Fibroblast of lung (primary cell): Measurements from ENCODE around the gene C16orf96. TPM values are rescaled to one million over a fixed set of nuclear protein-coding genes. Genes with fewer than 3 reads are reported as not detected.
A peak's percentile ranks its signal among the peaks of the same experiment; 100 is the strongest.

Experiments used
- DNase-seq, 2 donors: peaks; one replicate each; pipeline versions ENCODE4 v3.0.0 to v3.0.0-alpha.2; 2010; ENCODE audit warnings: low read depth in 2 of 2
- H2AFZ ChIP-seq: 2 replicates; pipeline ENCODE4 v1.5.1; 2012; ENCODE audit warnings: low read length, control low read depth, inconsistent platforms
- H3K27ac ChIP-seq: 2 replicates; pipeline ENCODE4 v1.5.1; 2011; ENCODE audit warnings: low read length, control low read depth; ENCODE audit not compliant: insufficient read depth
- H3K27me3 ChIP-seq: 2 replicates; pipeline ENCODE4 v1.5.1; 2011; ENCODE audit warnings: mild to moderate bottlenecking, low read length; ENCODE audit not compliant: control insufficient read depth, insufficient read depth
- H3K36me3 ChIP-seq: 2 replicates; pipeline ENCODE4 v1.5.1; 2011; ENCODE audit warnings: low read length; ENCODE audit not compliant: control insufficient read depth, insufficient read depth
- H3K4me1 ChIP-seq: 2 replicates; pipeline ENCODE4 v1.5.1; 2011; ENCODE audit warnings: low read length; ENCODE audit not compliant: control insufficient read depth, insufficient read depth; ENCODE audit errors: extremely low read depth
- H3K4me2 ChIP-seq: 2 replicates; pipeline ENCODE4 v1.5.1; 2011; ENCODE audit warnings: low read length, control low read depth; ENCODE audit not compliant: insufficient read depth; ENCODE audit errors: extremely low read depth
- H3K4me3 ChIP-seq, 4 experiments: fragments of 200-600 bp in 1 of 4; sonication (generic) in 1 of 4; replicated peaks in 1 of 4; 2 replicates each; pipeline ENCODE4 v1.5.1; 2011 to 2016; ENCODE audit warnings: low read length in 4 of 4, low read depth in 3 of 4, mild to moderate bottlenecking in 3 of 4, control low read depth in 2 of 4, inconsistent platforms in 1 of 4, mixed read lengths in 1 of 4; ENCODE audit not compliant: insufficient read depth in 1 of 4; ENCODE audit errors: control extremely low read depth in 1 of 4
- H3K79me2 ChIP-seq: 2 replicates; pipeline ENCODE4 v1.5.1; 2012; ENCODE audit warnings: mild to moderate bottlenecking, low read length, inconsistent platforms; ENCODE audit not compliant: control insufficient read depth, insufficient read depth
- H3K9ac ChIP-seq: 2 replicates; pipeline ENCODE4 v1.5.1; 2011; ENCODE audit warnings: mild to moderate bottlenecking, low read length, control low read depth; ENCODE audit not compliant: insufficient read depth
- H3K9me3 ChIP-seq: 2 replicates; pipeline ENCODE4 v1.5.1; 2012; ENCODE audit warnings: low read depth, low read length; ENCODE audit not compliant: control insufficient read depth, insufficient read depth
- H4K20me1 ChIP-seq: 2 replicates; pipeline ENCODE4 v1.5.1; 2011; ENCODE audit warnings: low read length; ENCODE audit not compliant: control insufficient read depth, insufficient read depth; ENCODE audit errors: extremely low read depth
- CTCF ChIP-seq, 2 donors: IDR thresholded peaks in 1 of 2; conservative IDR thresholded peaks in 1 of 2; 1 replicate in 1 of 2; 2 replicates in 1 of 2; pipeline ENCODE4 v1.5.1; 2011 to 2012; ENCODE audit warnings: low read length in 2 of 2, control low read depth in 1 of 2, inconsistent platforms in 1 of 2, low read depth in 1 of 2, mild to moderate bottlenecking in 1 of 2
- EZH2 ChIP-seq: IDR thresholded peaks from 2 replicates; pipeline ENCODE4 v1.5.1; 2012; ENCODE audit warnings: low read length, control low read depth, mild to moderate bottlenecking; ENCODE audit errors: missing control alignments
- polyA plus RNA-seq, 2 donors: library from polyadenylated mRNA; depleted of rRNA in 1 of 2; stranded (reverse) in 1 of 2; unstranded in 1 of 2; fragments of >200 nt; gene quantifications; 2 replicates each; pipeline ENCODE4 v1.2.1, GENCODE V29; 2011 to 2012; ENCODE audit warnings: missing spikeins in 1 of 2
- total RNA-seq: library from RNA; depleted of rRNA; stranded (reverse); fragments of >200 nt; gene quantifications from 2 replicates; pipeline ENCODE4 v1.2.1, GENCODE V29; 2014

C16orf96 gene
- total and polyA plus RNA-seq, 2 donors (not counting 1 experiment from before 2014, with no cell fraction given) = under 0.01 TPM; not detected in 1

- H3K4me2 ChIP-seq = peak within 1 kb of the TSS; percentile 83
- H3K27ac ChIP-seq = peak within 1 kb of the TSS; percentile 97
Measured at GRCh38 chr16:4624015-4624826, 68.1 kb downstream of the C16orf96 start, which contains the start of gene MGRN1. MGRN1 (plus strand) TSS chr16:4624826; CDS start chr16:4624961, 135 bp downstream.

GRCh38 chr16:4624827-4625559 lies 68.9 kb downstream of the C16orf96 start:
- H3K79me2 ChIP-seq = peaks cover 40% of the 10 kb centered on the region
- peak overlapping the region; percentile 97 for H3K27ac ChIP-seq
- H3K36me3 ChIP-seq = no peaks in the 10 kb centered on the region
- peak overlapping the region; percentile 70 to 90 (median 76) for H3K4me3 ChIP-seq
- no peaks in the 10 kb centered on the region for H4K20me1 ChIP-seq
- DNase-seq = peak; percentile 66 to 67
- TF ChIP-seq CTCF (conservative IDR thresholded peaks at IDR 0.05 in 1 of 2, IDR thresholded peaks at IDR 0.05 in 1 of 2; ENCODE audit: low read depth in 1 of 2, low read length in 2 of 2) = no peak
- TF ChIP-seq EZH2 = no peak
- peak overlapping the region; percentile 81 for H3K4me2 ChIP-seq
- H3K27me3 ChIP-seq = no peaks in the 10 kb centered on the region
- peak overlapping the region; percentile 96 for H3K9ac ChIP-seq
- peak overlapping the region; percentile 85 for H2AFZ ChIP-seq
- H3K9me3 ChIP-seq = no peaks in the 10 kb centered on the region
- H3K4me1 ChIP-seq = peaks cover 5% of the 10 kb centered on the region

More at GRCh38 chr16:4624015-4624826, 68.1 kb downstream of the C16orf96 start, which contains the start of gene MGRN1:
- Histone ChIP-seq H3K9ac (peak within 1 kb of the TSS; percentile 96), H4K20me1 (no peaks in the 10 kb centered on the region), H2AFZ (peak within 1 kb of the TSS; percentile 99), H3K79me2 (peaks cover 35% of the 10 kb centered on the region), H3K4me3 (peak within 1 kb of the TSS; percentile 70 to 90 (median 76)), H3K4me1 (peaks cover 5% of the 10 kb centered on the region), H3K36me3 (no peaks in the 10 kb centered on the region), H3K27me3 (no peaks in the 10 kb centered on the region), H3K9me3 (no peaks in the 10 kb centered on the region)
- TF ChIP-seq EZH2 (no peak), CTCF (conservative IDR thresholded peaks at IDR 0.05 in 1 of 2, IDR thresholded peaks at IDR 0.05 in 1 of 2; ENCODE audit: low read depth in 1 of 2, low read length in 2 of 2) (peak; percentile 87 to 95)
- peak; percentile 98 for DNase-seq

- H3K4me3 ChIP-seq = peak overlapping the region; percentile 70 to 90 (median 76)
- H4K20me1 ChIP-seq = no peaks in the 10 kb centered on the region
- peak overlapping the region; percentile 96 for H3K9ac ChIP-seq
- peaks cover 5% of the 10 kb centered on the region for H3K4me1 ChIP-seq
- H3K4me2 ChIP-seq = peak overlapping the region; percentile 81
- H3K27me3 ChIP-seq = no peaks in the 10 kb centered on the region
- H3K27ac ChIP-seq = peak overlapping the region; percentile 97
- no peak for DNase-seq
- H2AFZ ChIP-seq = peak overlapping the region; percentile 35
- TF ChIP-seq CTCF (conservative IDR thresholded peaks at IDR 0.05 in 1 of 2, IDR thresholded peaks at IDR 0.05 in 1 of 2; ENCODE audit: low read depth in 1 of 2, low read length in 2 of 2) (no peak), EZH2 (no peak)
- no peaks in the 10 kb centered on the region for H3K36me3 ChIP-seq
- peaks cover 44% of the 10 kb centered on the region for H3K79me2 ChIP-seq
- no peaks in the 10 kb centered on the region for H3K9me3 ChIP-seq
Measured at GRCh38 chr16:4625560-4626159, 69.5 kb downstream of the C16orf96 start.
